ENCODE results near the gene NKPD1. TPM values are rescaled to one million over a fixed set of nuclear protein-coding genes. Genes with fewer than 3 reads are reported as not detected.

The NKPD1 gene
- total RNA-seq, 2 donors from 2014 or later, result 0.07 TPM; not detected in 1

DNA sequence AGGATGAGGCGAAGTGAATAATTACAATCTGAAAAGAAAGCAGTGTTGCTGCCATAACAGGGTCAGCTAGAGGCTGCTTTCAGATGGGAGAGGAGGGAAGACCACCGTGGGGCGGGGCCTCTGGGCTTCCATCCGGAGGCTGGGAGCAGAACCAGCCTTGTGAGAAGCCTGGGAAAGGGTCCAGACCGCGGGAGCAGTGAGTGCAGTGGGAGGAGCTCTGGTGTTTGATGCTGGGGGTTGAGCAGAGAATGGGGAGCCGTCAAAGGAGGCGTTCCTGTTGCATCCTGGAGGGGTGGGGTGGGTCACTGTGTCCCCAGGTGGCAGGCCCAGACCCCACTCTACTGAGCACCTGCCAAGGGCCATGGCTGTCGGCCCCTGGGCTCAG is 18.1 kb downstream of the NKPD1 start:
- H3K36me3 ChIP-seq, result no peaks in the 10 kb centered on the region
- intact Hi-C loops (cut with DNase I), result no loop called here
- no peaks in the 10 kb centered on the region for H3K9me3 ChIP-seq
- H3K27me3 ChIP-seq, result no peaks in the 10 kb centered on the region
- no peaks in the 10 kb centered on the region for H3K4me1 ChIP-seq
- no peak for DNase-seq
- no peak overlapping the region for H3K27ac ChIP-seq
- H3K9ac ChIP-seq (ENCODE audit: low read depth in 2 of 2, low read length in 2 of 2), result no peak overlapping the region
- TF ChIP-seq, protein P1, sequence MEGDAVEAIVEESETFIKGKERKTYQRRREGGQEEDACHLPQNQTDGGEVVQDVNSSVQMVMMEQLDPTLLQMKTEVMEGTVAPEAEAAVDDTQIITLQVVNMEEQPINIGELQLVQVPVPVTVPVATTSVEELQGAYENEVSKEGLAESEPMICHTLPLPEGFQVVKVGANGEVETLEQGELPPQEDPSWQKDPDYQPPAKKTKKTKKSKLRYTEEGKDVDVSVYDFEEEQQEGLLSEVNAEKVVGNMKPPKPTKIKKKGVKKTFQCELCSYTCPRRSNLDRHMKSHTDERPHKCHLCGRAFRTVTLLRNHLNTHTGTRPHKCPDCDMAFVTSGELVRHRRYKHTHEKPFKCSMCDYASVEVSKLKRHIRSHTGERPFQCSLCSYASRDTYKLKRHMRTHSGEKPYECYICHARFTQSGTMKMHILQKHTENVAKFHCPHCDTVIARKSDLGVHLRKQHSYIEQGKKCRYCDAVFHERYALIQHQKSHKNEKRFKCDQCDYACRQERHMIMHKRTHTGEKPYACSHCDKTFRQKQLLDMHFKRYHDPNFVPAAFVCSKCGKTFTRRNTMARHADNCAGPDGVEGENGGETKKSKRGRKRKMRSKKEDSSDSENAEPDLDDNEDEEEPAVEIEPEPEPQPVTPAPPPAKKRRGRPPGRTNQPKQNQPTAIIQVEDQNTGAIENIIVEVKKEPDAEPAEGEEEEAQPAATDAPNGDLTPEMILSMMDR (IDR thresholded peaks at IDR 0.05), result no peak
- H3K4me3 ChIP-seq, result no peak overlapping the region

DNA sequence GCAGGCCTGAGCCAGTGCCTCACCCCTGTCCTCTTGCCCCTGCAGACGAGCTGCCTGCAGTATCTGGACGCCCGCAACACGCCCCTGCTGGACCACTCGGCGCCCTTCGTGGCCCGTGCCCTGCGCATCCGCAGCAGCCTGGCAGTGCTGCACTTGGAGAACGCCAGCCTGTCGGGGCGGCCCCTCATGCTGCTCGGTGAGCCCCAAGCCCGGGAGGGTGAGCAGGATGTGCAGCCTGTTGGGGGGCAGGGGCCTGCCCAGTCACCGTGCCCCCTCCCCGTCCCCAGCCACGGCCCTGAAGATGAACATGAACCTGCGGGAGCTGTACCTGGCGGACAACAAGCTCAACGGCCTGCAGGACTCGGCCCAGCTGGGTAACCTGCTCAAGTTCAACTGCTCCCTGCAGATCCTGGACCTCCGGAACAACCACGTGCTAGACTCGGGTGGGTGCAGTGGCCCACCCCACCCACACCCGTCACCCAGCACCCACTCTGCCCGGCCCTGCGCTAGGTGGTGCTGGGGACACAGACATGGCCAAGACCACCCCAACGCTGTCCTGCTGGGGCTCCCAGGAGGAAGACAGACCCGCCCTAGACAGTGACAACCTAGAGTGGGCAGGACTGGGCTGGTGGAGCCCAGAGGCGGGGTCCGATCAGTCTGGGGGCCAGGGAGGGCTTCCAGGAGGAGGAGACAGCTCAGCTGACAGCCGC is 18.6 kb downstream of the NKPD1 start:
- Histone ChIP-seq H3K4me1 (no peaks in the 10 kb centered on the region), H3K4me3 (no peak overlapping the region), H3K36me3 (no peaks in the 10 kb centered on the region), H3K27me3 (no peaks in the 10 kb centered on the region), H3K9ac (ENCODE audit: low read depth in 2 of 2, low read length in 2 of 2) (no peak overlapping the region), H3K9me3 (no peaks in the 10 kb centered on the region), H3K27ac (no peak overlapping the region)
- TF ChIP-seq, protein P1 (IDR thresholded peaks at IDR 0.05), result no peak
- no peak for DNase-seq
- intact Hi-C loops (cut with DNase I), result no loop called here

DNA sequence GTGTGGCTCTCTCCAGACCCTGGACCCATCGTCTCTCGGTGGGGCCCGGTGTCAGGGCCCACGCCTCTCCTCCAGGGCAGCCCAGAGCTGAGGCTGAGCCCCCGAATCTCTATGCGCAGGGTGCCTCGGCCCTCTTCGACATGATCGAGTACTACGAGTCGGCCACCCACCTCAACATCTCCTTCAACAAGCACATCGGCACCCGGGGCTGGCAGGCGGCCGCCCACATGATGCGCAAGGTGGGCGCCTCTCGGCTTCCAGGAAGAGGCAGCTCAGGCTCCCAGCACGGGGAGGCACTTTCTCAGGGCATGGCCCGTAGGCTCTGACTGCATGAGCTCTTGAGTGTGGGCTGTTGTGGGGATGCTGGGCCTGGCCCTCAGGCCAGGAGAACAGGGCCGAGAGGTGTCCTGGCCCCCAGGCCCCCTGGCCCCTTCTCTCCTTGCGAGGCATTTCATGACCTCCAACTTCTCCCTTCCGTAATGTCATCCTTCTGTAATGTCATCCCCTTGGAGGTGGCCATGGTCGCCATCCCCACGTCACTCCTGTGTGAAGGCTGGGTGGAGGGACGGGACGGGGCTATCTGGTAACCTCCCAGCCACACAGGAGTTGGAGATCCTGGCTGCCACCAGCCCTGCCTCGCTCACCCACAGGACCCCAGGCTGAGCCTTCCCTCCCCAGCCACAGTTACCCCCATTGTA is 19.4 kb downstream of the NKPD1 start:
- Histone ChIP-seq H3K27ac (no peak overlapping the region), H3K9ac (ENCODE audit: low read depth in 2 of 2, low read length in 2 of 2) (no peak overlapping the region), H3K27me3 (no peaks in the 10 kb centered on the region), H3K4me3 (no peak overlapping the region), H3K36me3 (no peaks in the 10 kb centered on the region), H3K4me1 (no peaks in the 10 kb centered on the region), H3K9me3 (no peaks in the 10 kb centered on the region)
- DNase-seq, result no peak
- TF ChIP-seq, protein P1 (IDR thresholded peaks at IDR 0.05), result no peak
- intact Hi-C loops (cut with DNase I), result no loop called here

DNA sequence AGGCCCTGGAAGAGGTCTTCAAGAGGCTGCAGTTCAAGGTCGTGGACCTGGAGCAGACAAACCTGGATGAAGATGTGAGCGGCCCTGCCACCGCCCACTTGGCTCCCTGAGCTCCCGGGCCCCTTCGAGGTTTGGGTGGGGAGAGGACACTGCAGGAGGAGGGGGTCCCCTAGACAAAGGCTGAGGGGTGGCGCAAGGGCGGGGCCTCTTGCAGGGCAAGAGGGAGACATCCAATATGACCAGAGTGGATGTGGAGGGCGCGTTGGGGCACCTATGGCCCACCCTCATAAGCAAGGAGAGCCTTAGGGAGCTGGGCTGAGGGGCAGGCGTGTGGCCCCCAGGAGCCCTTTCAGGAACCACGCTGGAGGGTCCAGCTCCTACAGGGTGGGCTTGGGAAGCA is 20.2 kb downstream of the NKPD1 start:
- no peaks in the 10 kb centered on the region for H3K27me3 ChIP-seq
- H3K9me3 ChIP-seq, result no peaks in the 10 kb centered on the region
- H3K27ac ChIP-seq, result no peak overlapping the region
- intact Hi-C loops (cut with DNase I), result no loop called here
- H3K4me3 ChIP-seq, result no peak overlapping the region
- H3K9ac ChIP-seq (ENCODE audit: low read depth in 2 of 2, low read length in 2 of 2), result no peak overlapping the region
- H3K36me3 ChIP-seq, result no peaks in the 10 kb centered on the region
- DNase-seq, result no peak
- TF ChIP-seq, protein P1 (IDR thresholded peaks at IDR 0.05), result no peak
- H3K4me1 ChIP-seq, result no peaks in the 10 kb centered on the region

DNA sequence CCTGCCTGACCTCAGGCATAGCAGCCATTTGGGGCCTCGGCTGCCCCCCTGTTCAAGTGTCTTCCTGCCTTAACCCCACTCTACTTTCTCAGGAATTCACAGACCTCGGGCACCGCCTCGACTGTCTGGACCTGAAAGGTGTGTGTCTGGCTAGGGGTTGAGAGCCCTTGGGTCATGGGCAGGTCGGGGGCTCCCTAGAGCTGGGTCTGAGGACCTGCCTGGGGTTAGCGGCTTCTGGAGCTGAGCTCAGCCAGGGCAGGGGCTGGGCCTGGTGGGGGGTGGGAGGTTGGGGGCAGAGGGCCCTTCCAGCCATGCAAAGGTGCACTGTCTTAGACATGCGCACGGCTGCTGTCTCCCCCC is 20.7 kb downstream of the NKPD1 start:
- no peaks in the 10 kb centered on the region for H3K4me1 ChIP-seq
- TF ChIP-seq, protein P1 (IDR thresholded peaks at IDR 0.05), result no peak
- no peaks in the 10 kb centered on the region for H3K27me3 ChIP-seq
- H3K9ac ChIP-seq (ENCODE audit: low read depth in 2 of 2, low read length in 2 of 2), result no peak overlapping the region
- intact Hi-C loops (cut with DNase I), result no loop called here
- no peaks in the 10 kb centered on the region for H3K36me3 ChIP-seq
- no peak overlapping the region for H3K27ac ChIP-seq
- no peak overlapping the region for H3K4me3 ChIP-seq
- DNase-seq, result no peak
- no peaks in the 10 kb centered on the region for H3K9me3 ChIP-seq
